Fibroblast of peridontal ligament (primary cell): ENCODE results near the gene ZNF100.
A peak's percentile ranks its signal among the peaks of the same experiment; 100 is the strongest.
"Not testable (repeated sequence)": the region's sequence is repeated elsewhere in the genome, so short reads cannot be mapped to it uniquely, and the experiment has no call there.

Experiments used
- DNase-seq: peaks from one replicate; pipeline ENCODE4 v3.0.0-alpha.2; 2010; ENCODE audit errors: extremely low read depth

ZNF100 gene

GRCh38 chr19:21704320-21704719 lies 63.1 kb downstream of the ZNF100 start:
- no peak for DNase-seq

GRCh38 chr19:21699197-21699596 lies 68.2 kb downstream of the ZNF100 start:
- no peak for DNase-seq

- peak; percentile 9 for DNase-seq
Observed at GRCh38 chr19:21698215-21698614, 69.2 kb downstream of the ZNF100 start.

- no peak for DNase-seq
Observed at GRCh38 chr19:21697698-21698097, 69.7 kb downstream of the ZNF100 start.

GRCh38 chr19:21694171-21694906 lies 73.0 kb downstream of the ZNF100 start:
- DNase-seq: no peak

GRCh38 chr19:21693399-21693798 lies 74.0 kb downstream of the ZNF100 start:
- DNase-seq: no peak

- no peak for DNase-seq
Observed at GRCh38 chr19:21691661-21692060, 75.7 kb downstream of the ZNF100 start.

GRCh38 chr19:21688464-21688863 lies 78.9 kb downstream of the ZNF100 start:
- DNase-seq: no peak

- no peak for DNase-seq
Observed at GRCh38 chr19:21680671-21681070, 86.7 kb downstream of the ZNF100 start.

- no peak for DNase-seq
Observed at GRCh38 chr19:21680026-21680425, 87.4 kb downstream of the ZNF100 start.

- DNase-seq: no peak
Observed at GRCh38 chr19:21677696-21678418, 89.5 kb downstream of the ZNF100 start.

- DNase-seq: no peak
Observed at GRCh38 chr19:21674454-21674853, 92.9 kb downstream of the ZNF100 start.

GRCh38 chr19:21673479-21673878 lies 93.9 kb downstream of the ZNF100 start:
- not testable (repeated sequence) for DNase-seq
